Measurements from ENCODE around the gene TAF11L10. TPM values are rescaled to one million over a fixed set of nuclear protein-coding genes. Genes with fewer than 3 reads are reported as not detected.
"Not testable (repeated sequence)": the region's sequence is repeated elsewhere in the genome, so short reads cannot be mapped to it uniquely, and the experiment has no call there.

Gene TAF11L10
- total RNA-seq, 1 donor from 2014 or later: not detected

DNA sequence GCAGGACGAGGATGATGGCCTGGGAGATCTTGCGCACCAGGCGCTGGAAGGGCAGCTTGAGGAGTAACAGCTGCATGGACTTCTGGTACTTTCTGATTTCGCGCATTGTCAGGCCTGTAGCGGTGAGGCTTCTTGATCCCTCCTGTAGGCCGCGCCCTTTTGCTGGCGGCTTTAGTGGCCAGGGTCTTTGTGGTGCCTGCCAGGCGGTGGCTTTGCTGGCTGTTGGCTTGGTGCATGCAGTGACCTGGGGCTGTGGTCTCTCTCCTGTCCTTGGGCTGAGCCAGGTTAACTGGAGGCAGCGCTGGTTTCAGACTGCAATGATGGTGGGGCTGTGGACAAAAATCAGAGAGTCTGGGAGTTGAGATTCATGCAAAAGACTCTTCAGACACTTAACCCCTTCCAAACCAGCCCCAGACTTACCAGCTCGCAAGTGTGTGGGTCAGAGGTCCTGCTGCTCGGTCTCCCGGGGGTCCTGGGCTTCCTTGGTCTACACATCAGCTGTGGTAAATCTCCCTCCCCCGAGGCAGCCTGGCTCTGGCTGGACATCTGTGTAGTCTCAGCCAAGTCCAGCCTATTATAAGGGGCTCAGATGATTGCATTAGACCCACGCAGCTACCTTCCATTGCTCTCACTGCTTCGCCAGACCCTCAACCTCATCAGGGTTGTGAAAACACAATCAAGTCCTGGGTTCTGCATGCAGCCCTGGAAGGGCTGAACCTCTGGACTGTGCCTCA lies 17.4 kb upstream of the TAF11L10 start:
- intact Hi-C loops (cut with DNase I): no loop called here
- Histone ChIP-seq H3K4me1 (no peaks in the 10 kb centered on the region), H3K4me3 (no peak overlapping the region), H3K36me3 (no peaks in the 10 kb centered on the region), H3K9me3 (no peaks in the 10 kb centered on the region), H3K27ac (no peak overlapping the region), H3K27me3 (no peaks in the 10 kb centered on the region)
- no peak for DNase-seq (ENCODE audit: extremely low spot score in 2 of 2)
- no peak for TF ChIP-seq POLR2AphosphoS5 (IDR thresholded peaks at IDR 0.05; ENCODE audit: insufficient read depth in 1 of 2, low read depth in 1 of 2)
- no peak for TF ChIP-seq POLR2A (IDR thresholded peaks at IDR 0.05)
- TF ChIP-seq, protein P1, sequence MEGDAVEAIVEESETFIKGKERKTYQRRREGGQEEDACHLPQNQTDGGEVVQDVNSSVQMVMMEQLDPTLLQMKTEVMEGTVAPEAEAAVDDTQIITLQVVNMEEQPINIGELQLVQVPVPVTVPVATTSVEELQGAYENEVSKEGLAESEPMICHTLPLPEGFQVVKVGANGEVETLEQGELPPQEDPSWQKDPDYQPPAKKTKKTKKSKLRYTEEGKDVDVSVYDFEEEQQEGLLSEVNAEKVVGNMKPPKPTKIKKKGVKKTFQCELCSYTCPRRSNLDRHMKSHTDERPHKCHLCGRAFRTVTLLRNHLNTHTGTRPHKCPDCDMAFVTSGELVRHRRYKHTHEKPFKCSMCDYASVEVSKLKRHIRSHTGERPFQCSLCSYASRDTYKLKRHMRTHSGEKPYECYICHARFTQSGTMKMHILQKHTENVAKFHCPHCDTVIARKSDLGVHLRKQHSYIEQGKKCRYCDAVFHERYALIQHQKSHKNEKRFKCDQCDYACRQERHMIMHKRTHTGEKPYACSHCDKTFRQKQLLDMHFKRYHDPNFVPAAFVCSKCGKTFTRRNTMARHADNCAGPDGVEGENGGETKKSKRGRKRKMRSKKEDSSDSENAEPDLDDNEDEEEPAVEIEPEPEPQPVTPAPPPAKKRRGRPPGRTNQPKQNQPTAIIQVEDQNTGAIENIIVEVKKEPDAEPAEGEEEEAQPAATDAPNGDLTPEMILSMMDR (IDR thresholded peaks at IDR 0.05): no peak

DNA sequence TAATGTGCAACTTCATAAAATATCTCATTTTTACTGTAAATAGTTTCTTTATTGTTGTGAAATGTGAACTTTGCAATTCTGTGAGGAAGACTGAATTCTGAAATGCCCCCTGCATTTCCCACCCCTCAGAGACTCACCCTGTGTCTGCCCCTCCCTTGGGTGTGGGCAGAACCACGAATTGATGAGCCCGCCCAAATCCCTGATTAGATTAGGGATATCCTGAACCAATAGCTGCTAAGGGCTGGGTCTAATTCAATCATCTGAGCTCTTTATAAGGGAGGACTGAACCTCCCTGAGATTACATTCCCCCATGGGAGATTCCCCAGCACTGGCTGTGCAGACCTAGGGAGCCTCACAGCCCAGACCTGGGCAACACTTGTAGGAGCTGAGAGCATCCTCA lies 12.5 kb upstream of the TAF11L10 start, which contains the start of gene TAF11L12:
Gene TAF11L12, plus strand, starts transcription at position 301 of the 400 bp plus-strand sequence.
- intact Hi-C loops (cut with DNase I); H3K9me3 ChIP-seq; H3K27ac ChIP-seq; DNase-seq (ENCODE audit: extremely low spot score in 2 of 2); H3K36me3 ChIP-seq; H3K4me1 ChIP-seq; H3K27me3 ChIP-seq; H3K4me3 ChIP-seq: not testable (repeated sequence)

DNA sequence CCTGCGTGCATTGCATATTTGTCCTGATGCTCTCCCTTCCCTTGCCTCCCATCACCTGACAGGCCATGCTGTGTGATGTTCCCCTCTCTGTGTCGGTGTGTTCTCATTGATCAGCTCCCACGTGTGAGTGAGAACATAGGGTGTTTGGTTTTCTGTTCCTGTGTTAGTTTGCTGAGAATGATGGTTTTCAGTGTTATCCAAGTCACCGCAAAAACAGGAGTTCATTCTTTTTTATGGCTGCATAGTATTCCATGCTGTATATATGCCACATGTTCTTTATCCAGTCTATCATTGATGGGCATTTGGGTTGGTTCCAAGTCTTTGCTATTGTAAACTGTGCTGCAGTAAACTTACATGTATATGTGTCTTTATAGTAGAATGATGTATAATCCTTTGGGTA lies 9.8 kb upstream of the TAF11L10 start:
- H3K9me3 ChIP-seq; intact Hi-C loops (cut with DNase I): not testable (repeated sequence)

DNA sequence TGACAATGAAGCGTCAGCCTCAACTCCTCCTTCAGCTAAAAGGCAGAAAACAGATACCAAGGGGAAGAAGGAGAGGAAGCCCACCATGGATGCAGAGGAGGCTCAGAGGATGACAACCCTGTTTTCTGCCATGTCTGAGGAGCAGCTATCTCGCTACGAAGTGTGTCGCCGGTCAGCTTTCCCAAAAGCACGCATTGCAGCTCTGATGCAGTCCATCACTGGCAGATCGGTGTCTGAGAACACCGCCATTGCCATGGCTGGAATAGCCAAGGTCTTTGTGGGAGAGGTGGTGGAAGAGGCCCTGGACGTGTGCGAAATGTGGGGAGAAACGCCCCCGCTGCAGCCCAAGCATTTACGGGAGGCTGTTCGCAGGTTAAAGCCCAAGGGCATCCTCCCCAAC lies 7.3 kb upstream of the TAF11L10 start:
- Histone ChIP-seq H3K4me3 (no peak overlapping the region), H3K9me3 (no peaks in the 10 kb centered on the region), H3K27ac (no peak overlapping the region), H3K4me1 (no peaks in the 10 kb centered on the region), H3K27me3 (no peaks in the 10 kb centered on the region), H3K36me3 (no peaks in the 10 kb centered on the region)
- DNase-seq (ENCODE audit: extremely low spot score in 2 of 2): no peak
- TF ChIP-seq POLR2AphosphoS5 (IDR thresholded peaks at IDR 0.05; ENCODE audit: insufficient read depth in 1 of 2, low read depth in 1 of 2) (no peak), POLR2A (IDR thresholded peaks at IDR 0.05) (no peak)
- TF ChIP-seq, protein P1 (IDR thresholded peaks at IDR 0.05): no peak
- intact Hi-C loops (cut with DNase I): no loop called here

More for the DNA sequence above, 9.8 kb upstream of the TAF11L10 start:
- not testable (repeated sequence) for H3K27ac ChIP-seq; DNase-seq (ENCODE audit: extremely low spot score in 2 of 2); H3K27me3 ChIP-seq; H3K36me3 ChIP-seq; H3K4me3 ChIP-seq; H3K4me1 ChIP-seq

DNA sequence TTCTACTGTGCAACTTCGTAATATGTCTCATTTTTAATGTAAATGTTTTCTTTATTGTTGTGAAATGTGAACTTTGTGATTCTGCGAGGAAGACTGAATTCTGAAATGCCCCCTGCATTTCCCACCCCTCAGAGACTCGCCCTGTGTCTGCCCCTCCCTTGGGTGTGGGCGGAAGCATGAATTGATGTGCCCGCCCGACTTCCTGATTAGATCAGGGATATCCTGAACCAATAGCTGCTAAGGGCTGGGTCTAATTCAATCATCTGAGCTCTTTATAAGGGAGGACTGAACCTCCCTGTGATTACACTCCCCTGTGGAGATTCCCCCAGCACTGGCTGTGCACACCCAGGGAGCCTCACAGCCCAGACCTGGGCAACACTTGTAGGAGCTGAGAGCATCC lies 6.3 kb upstream of the TAF11L10 start, which contains the start of gene TAF11L11:
Gene TAF11L11, plus strand, starts transcription at position 304 of the 400 bp plus-strand sequence.
- DNase-seq (ENCODE audit: extremely low spot score in 2 of 2); H3K4me3 ChIP-seq; H3K36me3 ChIP-seq; H3K9me3 ChIP-seq; intact Hi-C loops (cut with DNase I); H3K27ac ChIP-seq; H3K27me3 ChIP-seq; H3K4me1 ChIP-seq: not testable (repeated sequence)

DNA sequence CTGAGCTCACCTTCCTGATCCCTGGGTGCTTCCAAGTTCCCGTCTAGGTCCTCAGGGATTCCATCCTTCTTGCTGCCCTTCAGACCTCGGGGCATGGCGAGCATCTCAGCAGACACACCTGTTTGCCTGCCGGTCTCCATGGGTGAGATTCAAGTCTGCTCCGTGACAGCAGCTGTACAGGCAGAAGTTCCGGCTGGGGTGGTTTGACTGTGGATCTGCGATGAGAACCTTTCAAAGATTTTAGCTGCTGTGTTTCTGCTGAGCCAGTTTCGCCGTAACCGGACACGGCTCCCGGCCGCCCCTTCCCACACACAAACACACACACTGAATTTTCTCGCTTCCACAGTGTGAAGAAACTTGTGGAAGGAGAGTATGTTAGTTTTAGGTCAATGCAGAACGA lies 3.4 kb downstream of the TAF11L10 start, which contains the start of gene TAF11L9:
Gene TAF11L9, minus strand, starts transcription at position 140 of the 400 bp plus-strand sequence.
- H3K27ac ChIP-seq; intact Hi-C loops (cut with DNase I); H3K36me3 ChIP-seq; H3K4me1 ChIP-seq; H3K27me3 ChIP-seq; H3K9me3 ChIP-seq; H3K4me3 ChIP-seq; DNase-seq (ENCODE audit: extremely low spot score in 2 of 2): not testable (repeated sequence)

DNA sequence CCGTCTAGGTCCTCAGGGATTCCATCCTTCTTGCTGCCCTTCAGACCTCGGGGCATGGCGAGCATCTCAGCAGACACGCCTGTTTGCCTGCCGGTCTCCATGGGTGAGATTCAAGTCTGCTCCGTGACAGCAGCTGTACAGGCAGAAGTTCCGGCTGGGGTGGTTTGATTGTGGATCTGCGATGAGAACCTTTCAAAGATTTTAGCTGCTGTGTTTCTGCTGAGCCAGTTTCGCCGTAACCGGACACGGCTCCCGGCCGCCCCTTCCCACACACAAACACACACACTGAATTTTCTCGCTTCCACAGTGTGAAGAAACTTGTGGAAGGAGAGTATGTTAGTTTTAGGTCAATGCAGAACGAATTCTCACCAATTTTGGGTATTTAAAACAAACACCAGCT lies 6.8 kb downstream of the TAF11L10 start, which contains the start of gene TAF11L8:
Gene TAF11L8, minus strand, starts transcription at position 101 of the 400 bp plus-strand sequence.
- H3K36me3 ChIP-seq; H3K27ac ChIP-seq; H3K4me1 ChIP-seq; H3K4me3 ChIP-seq; intact Hi-C loops (cut with DNase I); H3K9me3 ChIP-seq; DNase-seq (ENCODE audit: extremely low spot score in 2 of 2); H3K27me3 ChIP-seq: not testable (repeated sequence)

DNA sequence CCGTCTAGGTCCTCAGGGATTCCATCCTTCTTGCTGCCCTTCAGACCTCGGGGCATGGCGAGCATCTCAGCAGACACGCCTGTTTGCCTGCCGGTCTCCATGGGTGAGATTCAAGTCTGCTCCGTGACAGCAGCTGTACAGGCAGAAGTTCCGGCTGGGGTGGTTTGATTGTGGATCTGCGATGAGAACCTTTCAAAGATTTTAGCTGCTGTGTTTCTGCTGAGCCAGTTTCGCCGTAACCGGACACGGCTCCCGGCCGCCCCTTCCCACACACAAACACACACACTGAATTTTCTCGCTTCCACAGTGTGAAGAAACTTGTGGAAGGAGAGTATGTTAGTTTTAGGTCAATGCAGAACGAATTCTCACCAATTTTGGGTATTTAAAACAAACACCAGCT lies 12.0 kb downstream of the TAF11L10 start, which contains the start of gene TAF11L7:
Gene TAF11L7, minus strand, starts transcription at position 101 of the 400 bp plus-strand sequence.
- H3K4me1 ChIP-seq; intact Hi-C loops (cut with DNase I); H3K9me3 ChIP-seq; H3K4me3 ChIP-seq; H3K27me3 ChIP-seq; H3K36me3 ChIP-seq; H3K27ac ChIP-seq; DNase-seq (ENCODE audit: extremely low spot score in 2 of 2): not testable (repeated sequence)

Small RNA genes lying within 50 kb of the gene (small RNA-seq; reads per million reads assigned to genes)
- gene AC233724.1 (not detected), gene AC233724.3 (not detected), gene AC233724.4 (not detected), gene AC233724.6 (not detected), gene AC233724.7 (not detected)

Other genes starting within 250 kb of the TAF11L10 start
- not detected for gene TAF11L2, start 99.6 kb downstream of the TAF11L10 start, total RNA-seq
- not detected for gene TAF11L3, start 79.5 kb downstream of the TAF11L10 start, total RNA-seq
- gene TAF11L4, start 76.0 kb downstream of the TAF11L10 start, total RNA-seq: not detected
- gene TAF11L5, start 72.6 kb downstream of the TAF11L10 start, total RNA-seq: not detected
- not detected for gene TAF11L6, start 69.2 kb downstream of the TAF11L10 start, total RNA-seq
- gene TAF11L7, start 12.1 kb downstream of the TAF11L10 start, total RNA-seq: not detected
- gene TAF11L8, start 6.9 kb downstream of the TAF11L10 start, total RNA-seq: not detected
- gene TAF11L9, start 3.4 kb downstream of the TAF11L10 start, total RNA-seq: not detected
- gene TAF11L11, start 6.4 kb upstream of the TAF11L10 start, total RNA-seq: not detected
- not detected for gene TAF11L12, start 12.6 kb upstream of the TAF11L10 start, total RNA-seq
- not detected for gene TAF11L13, start 34.3 kb upstream of the TAF11L10 start, total RNA-seq
- gene TAF11L14, start 36.6 kb upstream of the TAF11L10 start, total RNA-seq: not detected